ENCODE data around the gene APOH. TPM values are rescaled to one million over a fixed set of nuclear protein-coding genes. Genes with fewer than 3 reads are reported as not detected.

Gene APOH
- total RNA-seq, 3 donors from 2014 or later (not counting 1 experiment from before 2014, with no cell fraction given), result not detected

DNA sequence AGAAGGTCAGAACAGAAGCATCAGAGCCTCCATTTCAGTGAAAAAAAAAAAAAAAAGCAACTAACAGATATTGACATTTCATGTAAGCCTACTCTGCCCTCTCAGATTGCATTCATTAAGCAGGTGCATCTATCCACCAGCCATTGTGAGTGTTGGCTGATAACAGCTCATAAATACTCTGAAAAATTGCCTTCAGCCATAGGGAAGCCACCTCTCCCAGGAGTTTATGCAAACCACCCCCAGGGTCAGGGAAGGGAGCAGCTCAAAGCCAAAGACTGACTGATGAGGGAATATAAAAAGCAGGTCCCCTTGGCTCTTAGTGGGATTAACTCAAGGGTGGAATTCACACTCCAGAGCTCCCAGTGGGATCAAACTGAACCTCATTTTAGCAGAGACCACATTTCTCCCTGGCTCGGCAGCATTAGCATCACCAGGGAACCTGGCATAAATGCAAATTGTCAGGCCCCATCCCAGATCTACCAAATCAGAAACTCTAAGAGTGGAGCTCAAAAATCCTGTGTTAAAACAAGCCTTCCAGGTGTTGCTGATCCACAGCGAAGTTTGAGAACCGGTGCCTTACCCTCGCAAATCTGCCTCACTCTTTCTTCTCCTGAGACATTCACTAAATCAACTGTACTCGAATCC, 14.2 kb downstream of the APOH start:
- intact Hi-C loops (cut with micrococcal nuclease), result no loop called here

DNA sequence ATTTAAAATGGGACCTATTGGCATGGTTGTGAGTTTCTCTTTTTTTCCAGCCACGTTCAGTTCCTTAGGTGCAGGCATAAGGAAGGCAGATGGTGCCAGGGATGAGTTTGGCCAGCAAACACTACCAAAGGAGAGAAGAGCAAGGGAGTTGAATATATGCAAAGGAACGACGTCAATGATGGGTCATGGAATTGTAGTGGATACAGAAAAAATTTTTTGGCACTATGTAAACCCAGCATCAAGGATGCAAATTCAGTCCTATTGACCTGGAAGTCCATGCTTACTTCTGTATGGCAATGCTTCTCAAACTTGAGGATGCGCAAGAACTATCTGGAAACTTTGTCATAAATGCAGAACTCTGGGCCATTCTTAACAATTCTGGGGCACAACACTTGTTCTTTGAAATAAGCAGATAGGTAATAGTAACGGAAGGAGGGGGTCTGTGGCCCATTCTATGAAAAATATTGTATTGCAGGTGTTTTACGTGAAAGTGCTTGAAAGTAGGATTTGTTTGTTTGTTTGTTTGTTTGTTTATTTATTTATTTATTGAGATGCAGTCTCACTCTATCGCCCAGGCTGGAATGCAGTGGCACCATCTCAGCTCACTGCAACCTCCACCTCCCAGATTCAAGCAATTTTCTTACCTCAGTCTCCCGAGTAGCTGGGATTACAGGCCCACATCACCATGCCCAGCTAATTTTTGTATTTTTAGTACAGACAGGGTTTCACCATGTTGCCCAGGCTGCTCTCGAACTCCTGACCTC, 18.0 kb downstream of the APOH start:
- 85% methylated on average over 9 of the region's 9 CpGs for WGBS (ENCODE audit: insufficient coverage)
- TF ChIP-seq, protein P1, sequence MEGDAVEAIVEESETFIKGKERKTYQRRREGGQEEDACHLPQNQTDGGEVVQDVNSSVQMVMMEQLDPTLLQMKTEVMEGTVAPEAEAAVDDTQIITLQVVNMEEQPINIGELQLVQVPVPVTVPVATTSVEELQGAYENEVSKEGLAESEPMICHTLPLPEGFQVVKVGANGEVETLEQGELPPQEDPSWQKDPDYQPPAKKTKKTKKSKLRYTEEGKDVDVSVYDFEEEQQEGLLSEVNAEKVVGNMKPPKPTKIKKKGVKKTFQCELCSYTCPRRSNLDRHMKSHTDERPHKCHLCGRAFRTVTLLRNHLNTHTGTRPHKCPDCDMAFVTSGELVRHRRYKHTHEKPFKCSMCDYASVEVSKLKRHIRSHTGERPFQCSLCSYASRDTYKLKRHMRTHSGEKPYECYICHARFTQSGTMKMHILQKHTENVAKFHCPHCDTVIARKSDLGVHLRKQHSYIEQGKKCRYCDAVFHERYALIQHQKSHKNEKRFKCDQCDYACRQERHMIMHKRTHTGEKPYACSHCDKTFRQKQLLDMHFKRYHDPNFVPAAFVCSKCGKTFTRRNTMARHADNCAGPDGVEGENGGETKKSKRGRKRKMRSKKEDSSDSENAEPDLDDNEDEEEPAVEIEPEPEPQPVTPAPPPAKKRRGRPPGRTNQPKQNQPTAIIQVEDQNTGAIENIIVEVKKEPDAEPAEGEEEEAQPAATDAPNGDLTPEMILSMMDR (IDR thresholded peaks at IDR 0.05), result no peak
- intact Hi-C loops (cut with micrococcal nuclease), result no loop called here

More for the DNA sequence above, 14.2 kb downstream of the APOH start:
- Mint-ChIP-seq H3K36me3 (no peaks in the 10 kb centered on the region), H3K27me3 (ENCODE audit: low read depth in 2 of 2) (peaks cover 30 to 49% of the 10 kb centered on the region in 2 donors), H3K4me1 (no peaks in the 10 kb centered on the region), H3K4me3 (no peak overlapping the region), H3K27ac (no peak overlapping the region), H3K9me3 (no peaks in the 10 kb centered on the region)
- H3K27ac ChIP-seq (ENCODE audit: low read length), result no peak overlapping the region
- ATAC-seq (no peak), DNase-seq (no peak)
- H3K27me3 ChIP-seq (ENCODE audit: control insufficient read depth, insufficient read depth, low read length), result no peaks in the 10 kb centered on the region
- H3K4me1 ChIP-seq (ENCODE audit: control insufficient read depth, insufficient read depth, low read length), result no peaks in the 10 kb centered on the region
- H3K4me3 ChIP-seq (ENCODE audit: low read length), result no peak overlapping the region
- no peaks in the 10 kb centered on the region for H3K36me3 ChIP-seq (ENCODE audit: control insufficient read depth, insufficient read depth, low read length)
- TF ChIP-seq, protein P1 (IDR thresholded peaks at IDR 0.05), result no peak
- WGBS (ENCODE audit: insufficient coverage), result 94% methylated on average over 5 of the region's 5 CpGs
- no peaks in the 10 kb centered on the region for H3K9me3 ChIP-seq (ENCODE audit: control insufficient read depth, insufficient read depth, low read length)

DNA sequence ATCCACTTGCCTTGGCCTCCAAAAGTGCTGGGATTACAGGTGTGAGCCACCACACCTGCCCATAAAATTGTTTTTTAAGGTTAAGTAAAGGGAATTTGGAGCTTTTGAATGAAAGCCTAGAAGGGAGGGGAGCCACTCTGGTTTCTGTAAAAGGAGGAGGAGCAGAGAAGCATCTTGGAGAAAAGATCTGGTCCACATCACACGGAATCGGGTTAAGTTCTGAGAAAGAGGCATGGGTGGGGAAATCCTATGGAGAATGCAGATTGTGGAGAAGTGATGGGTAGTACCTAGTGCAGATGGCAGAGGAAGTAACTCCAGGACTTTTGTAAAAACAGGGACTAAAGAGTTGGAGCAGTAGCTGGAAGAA, 19.0 kb downstream of the APOH start:
- Histone ChIP-seq H3K4me3 (ENCODE audit: low read length) (no peak overlapping the region), H3K36me3 (ENCODE audit: control insufficient read depth, insufficient read depth, low read length) (no peaks in the 10 kb centered on the region), H3K27ac (ENCODE audit: low read length) (no peak overlapping the region), H3K4me1 (ENCODE audit: control insufficient read depth, insufficient read depth, low read length) (no peaks in the 10 kb centered on the region), H3K27me3 (ENCODE audit: control insufficient read depth, insufficient read depth, low read length) (no peaks in the 10 kb centered on the region), H3K9me3 (ENCODE audit: control insufficient read depth, insufficient read depth, low read length) (no peaks in the 10 kb centered on the region)
- no peak overlapping the region for H3K4me3 Mint-ChIP-seq
- TF ChIP-seq, protein P1 (IDR thresholded peaks at IDR 0.05), result no peak
- H3K27ac Mint-ChIP-seq, result no peak overlapping the region
- H3K27me3 Mint-ChIP-seq (ENCODE audit: low read depth in 2 of 2), result peaks cover 27 to 34% of the 10 kb centered on the region in 2 donors
- ATAC-seq, result no peak
- no peak for DNase-seq
- intact Hi-C loops (cut with micrococcal nuclease), result no loop called here
- 98% methylated on average over 2 of the region's 2 CpGs for WGBS (ENCODE audit: insufficient coverage)
- peaks cover 0 to 2% of the 10 kb centered on the region in 2 donors for H3K9me3 Mint-ChIP-seq
- H3K36me3 Mint-ChIP-seq, result no peaks in the 10 kb centered on the region
- H3K4me1 Mint-ChIP-seq, result no peaks in the 10 kb centered on the region

More for the DNA sequence above, 18.0 kb downstream of the APOH start:
- H3K4me3 ChIP-seq (ENCODE audit: low read length), result no peak overlapping the region
- DNase-seq, result no peak
- no peaks in the 10 kb centered on the region for H3K36me3 Mint-ChIP-seq
- no peaks in the 10 kb centered on the region for H3K36me3 ChIP-seq (ENCODE audit: control insufficient read depth, insufficient read depth, low read length)
- H3K4me3 Mint-ChIP-seq, result no peak overlapping the region
- no peak overlapping the region for H3K27ac Mint-ChIP-seq
- no peak for ATAC-seq
- H3K27me3 Mint-ChIP-seq (ENCODE audit: low read depth in 2 of 2), result peaks cover 30 to 34% of the 10 kb centered on the region in 2 donors
- H3K4me1 Mint-ChIP-seq, result no peaks in the 10 kb centered on the region
- H3K9me3 ChIP-seq (ENCODE audit: control insufficient read depth, insufficient read depth, low read length), result no peaks in the 10 kb centered on the region
- peaks cover 0 to 2% of the 10 kb centered on the region in 2 donors for H3K9me3 Mint-ChIP-seq
- no peak overlapping the region for H3K27ac ChIP-seq (ENCODE audit: low read length)
- H3K4me1 ChIP-seq (ENCODE audit: control insufficient read depth, insufficient read depth, low read length), result no peaks in the 10 kb centered on the region
- no peaks in the 10 kb centered on the region for H3K27me3 ChIP-seq (ENCODE audit: control insufficient read depth, insufficient read depth, low read length)
